Adrenal gland (tissue), 12 donors: ENCODE measurements around the gene AMBRA1. TPM values are rescaled to one million over a fixed set of nuclear protein-coding genes. Genes with fewer than 3 reads are reported as not detected.

ENCODE experiments used
- DNase-seq, 7 donors: peaks; one replicate each; pipeline ENCODE4 v3.0.0-alpha.2; 2019 to 2020
- H3K27ac ChIP-seq, 5 donors: fragments of 200-600 bp; sonication (generic) in 4 of 5; 1 replicate in 3 of 5; 2 replicates in 2 of 5; pipeline versions ENCODE4 v1.5.1 to v1.8.0; 2016 to 2020; ENCODE audit warnings: mild to moderate bottlenecking in 1 of 5
- H3K27me3 ChIP-seq: fragments of 200-600 bp; 2 replicates; pipeline ENCODE4 v1.8.0; 2021
- H3K36me3 ChIP-seq, 2 donors: fragments of 200-600 bp; replicated peaks in 1 of 2; 1 replicate in 1 of 2; 2 replicates in 1 of 2; pipeline versions ENCODE4 v1.5.1 to v1.8.0; 2018 to 2022
- H3K4me1 ChIP-seq, 2 donors: fragments of 200-600 bp; replicated peaks in 1 of 2; 1 replicate in 1 of 2; 2 replicates in 1 of 2; pipeline versions ENCODE4 v1.5.1 to v1.8.0; 2018 to 2021
- H3K4me3 ChIP-seq, 4 donors: fragments of 200-600 bp; sonication (generic) in 3 of 4; one replicate each; pipeline ENCODE4 v1.5.1; 2016 to 2018
- H3K9me3 ChIP-seq, 3 donors: fragments of 200-600 bp; sonication (generic) in 1 of 3; replicated peaks in 1 of 3; 1 replicate in 2 of 3; 2 replicates in 1 of 3; pipeline versions ENCODE4 v1.5.1 to v1.8.0; 2016 to 2021
- POLR2A ChIP-seq, 2 donors: fragments of 450-650 bp; IDR thresholded peaks; one replicate each; pipeline ENCODE4 v1.6.1; 2017; ENCODE audit warnings: antibody characterized with exemption in 2 of 2, mild to moderate bottlenecking in 2 of 2, moderate library complexity in 1 of 2
- WGBS, 4 donors: extraction: QIAGEN DNeasy Blood & Tissue Kit in 2 of 4; methylation state at CpG; one replicate each; pipeline versions ENCODE4 v1.1.5 to v1.1.7; 2013 to 2017; 5-methylcytosine and 5-hydroxymethylcytosine counted together
- intact Hi-C, 2 donors: fragments of 100-400 bp; cut with DNase I; formaldehyde crosslinking; loops; one replicate each; pipeline versions ENCODE4 v1.14.1 to v1.15.0; 2022 to 2023
- polyA plus RNA-seq, 3 donors: library from polyadenylated mRNA; stranded (reverse); fragments of 200-250 nt in 2 of 3; fragments of 350-450 nt in 1 of 3; fragmentation: Illumina TruSeq in 1 of 3; extraction: RNeasy Lipid Tissue Mini Kit (QIAGEN cat#74804) in 1 of 3; gene quantifications; one replicate each; pipeline ENCODE4 v1.2.3, GENCODE V29; 2013 to 2014
- total RNA-seq, 9 donors: library from RNA; depleted of rRNA in 4 of 9; stranded (reverse); fragments of >200 nt in 4 of 9; fragments of 120-200 nt in 1 of 9; fragmentation: NEBNext Ultra II Directional in 1 of 9; extraction: Animal tissue kit (Norgen Biotek cat#: 25700) in 1 of 9; gene quantifications; one replicate each; pipeline versions ENCODE4 v1.1.0 to v1.2.4, GENCODE V29; 2013 to 2023
- TF ChIP-seq, protein P1 (sequence below), 6 experiments: fragments of 450-650 bp in 4 of 6; fragments of 200-600 bp in 2 of 6; sonication (generic) in 1 of 6; IDR thresholded peaks; 1 replicate in 5 of 6; 2 replicates in 1 of 6; pipeline versions ENCODE4 v1.5.1 to v1.8.0; 2016 to 2021; ENCODE audit warnings: antibody characterized with exemption in 6 of 6, mild to moderate bottlenecking in 2 of 6, moderate library complexity in 1 of 6
- donor health status: healthy with polysubstance abuse.
- donor health status: Bipolar disorder and iron deficiency.
- donor health status: DM: yes; HTN: yes; CAD: no.
- donor health status: DM: no; HTN: no; CAD: no.
- donor health status: DM: no; HTN: no; CAD: no.
- donor health status: DM: yes; HTN: yes; CAD: no.

AMBRA1 gene
- total and polyA plus RNA-seq, 12 donors = 16.2 to 73.3 (median 49.7) TPM

DNA sequence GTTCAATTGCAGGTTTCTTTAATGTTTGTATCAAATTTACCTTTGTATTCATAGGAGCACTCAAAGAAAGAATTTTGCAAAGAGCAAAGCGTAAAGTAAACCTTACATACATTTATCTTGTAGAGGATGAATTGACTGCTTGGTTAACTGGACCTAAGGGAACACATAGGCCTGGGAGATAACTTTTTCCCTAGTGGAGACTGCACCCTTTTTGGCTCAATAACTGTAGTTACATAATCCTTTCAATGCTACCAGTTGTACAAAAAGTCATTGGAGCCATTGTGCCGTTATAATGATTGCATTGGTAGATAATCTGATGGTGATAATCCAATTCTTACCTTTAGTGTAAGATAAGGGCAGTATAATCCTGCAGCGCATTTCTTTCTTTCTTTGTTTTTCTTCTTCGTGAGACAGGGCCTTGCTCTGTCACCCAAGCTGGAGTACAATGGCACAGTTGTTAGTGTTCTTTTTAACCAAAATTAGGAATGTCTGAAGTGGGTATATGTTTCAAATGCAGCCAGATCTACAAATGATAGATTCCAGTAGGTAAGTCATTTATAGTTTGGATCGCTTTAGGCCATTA lies 41.8 kb upstream of the AMBRA1 start:
- Histone ChIP-seq H3K4me3 (no peak overlapping the region), H3K9me3 (no peaks in the 10 kb centered on the region), H3K36me3 (peaks cover 0 to 4% of the 10 kb centered on the region in 2 donors), H3K4me1 (no peaks in the 10 kb centered on the region), H3K27ac (no peak overlapping the region), H3K27me3 (no peaks in the 10 kb centered on the region)
- intact Hi-C loops = no loop called here
- no peak for DNase-seq
- TF ChIP-seq, protein P1, sequence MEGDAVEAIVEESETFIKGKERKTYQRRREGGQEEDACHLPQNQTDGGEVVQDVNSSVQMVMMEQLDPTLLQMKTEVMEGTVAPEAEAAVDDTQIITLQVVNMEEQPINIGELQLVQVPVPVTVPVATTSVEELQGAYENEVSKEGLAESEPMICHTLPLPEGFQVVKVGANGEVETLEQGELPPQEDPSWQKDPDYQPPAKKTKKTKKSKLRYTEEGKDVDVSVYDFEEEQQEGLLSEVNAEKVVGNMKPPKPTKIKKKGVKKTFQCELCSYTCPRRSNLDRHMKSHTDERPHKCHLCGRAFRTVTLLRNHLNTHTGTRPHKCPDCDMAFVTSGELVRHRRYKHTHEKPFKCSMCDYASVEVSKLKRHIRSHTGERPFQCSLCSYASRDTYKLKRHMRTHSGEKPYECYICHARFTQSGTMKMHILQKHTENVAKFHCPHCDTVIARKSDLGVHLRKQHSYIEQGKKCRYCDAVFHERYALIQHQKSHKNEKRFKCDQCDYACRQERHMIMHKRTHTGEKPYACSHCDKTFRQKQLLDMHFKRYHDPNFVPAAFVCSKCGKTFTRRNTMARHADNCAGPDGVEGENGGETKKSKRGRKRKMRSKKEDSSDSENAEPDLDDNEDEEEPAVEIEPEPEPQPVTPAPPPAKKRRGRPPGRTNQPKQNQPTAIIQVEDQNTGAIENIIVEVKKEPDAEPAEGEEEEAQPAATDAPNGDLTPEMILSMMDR (IDR thresholded peaks at IDR 0.05) = no peak
- TF ChIP-seq POLR2A (IDR thresholded peaks at IDR 0.05) = no peak
- 86 to 93% (median 89%) methylated on average over 5 of the region's 5 CpGs for WGBS, 4 donors

DNA sequence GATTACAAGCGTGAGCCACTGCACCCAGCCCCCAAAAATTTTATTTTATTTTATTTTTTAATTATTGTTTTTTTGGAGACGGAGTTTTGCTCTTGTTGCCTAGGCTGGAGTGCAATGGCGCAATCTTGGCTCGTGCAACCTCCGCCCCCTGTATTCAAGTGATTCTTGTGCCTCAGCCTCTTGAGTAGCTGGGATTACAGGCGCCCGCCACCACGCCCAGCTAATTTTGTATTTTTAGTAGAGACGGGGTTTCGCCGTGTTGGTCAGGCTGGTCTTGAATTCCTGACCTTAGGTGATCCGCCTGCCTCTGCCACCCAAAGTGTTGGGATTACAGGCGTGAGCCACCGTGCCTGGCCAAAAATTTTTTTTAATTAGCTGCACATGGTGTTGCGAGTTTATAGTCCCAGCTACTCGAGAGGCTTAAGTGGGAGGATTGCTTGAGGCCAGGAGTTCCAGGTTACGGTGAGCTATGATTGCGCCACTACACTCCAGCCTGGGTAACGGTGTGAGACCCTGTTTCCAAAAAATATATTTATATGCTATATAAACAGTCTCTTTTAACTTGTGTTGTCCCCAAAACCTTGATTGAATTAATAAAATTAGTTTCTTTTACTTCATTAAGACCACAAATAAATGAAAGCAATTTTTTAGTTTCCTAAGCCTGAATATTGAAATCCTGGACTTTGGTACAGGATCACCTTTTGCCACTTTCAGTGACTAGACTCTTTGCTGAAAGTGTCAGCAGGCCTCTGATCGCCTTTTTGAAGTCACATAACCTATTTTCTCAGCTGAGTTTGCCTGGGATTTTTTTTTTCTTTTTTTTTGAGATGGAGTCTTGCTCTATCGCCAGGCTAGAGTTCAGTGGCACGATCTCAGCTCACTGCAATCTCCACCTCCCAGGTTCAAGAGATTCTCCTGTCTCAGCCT lies 39.7 kb upstream of the AMBRA1 start:
- intact Hi-C loops = no loop called here
- Histone ChIP-seq H3K4me3 (no peak overlapping the region), H3K4me1 (no peaks in the 10 kb centered on the region), H3K9me3 (no peaks in the 10 kb centered on the region), H3K36me3 (peaks cover 0 to 18% of the 10 kb centered on the region in 2 donors), H3K27ac (no peak overlapping the region), H3K27me3 (no peaks in the 10 kb centered on the region)
- WGBS, 4 donors = 94 to 98% (median 95%) methylated on average over 21 to 22 of the region's 22 CpGs
- no peak for DNase-seq
- no peak for TF ChIP-seq POLR2A (IDR thresholded peaks at IDR 0.05)
- TF ChIP-seq, protein P1 (IDR thresholded peaks at IDR 0.05) = no peak

DNA sequence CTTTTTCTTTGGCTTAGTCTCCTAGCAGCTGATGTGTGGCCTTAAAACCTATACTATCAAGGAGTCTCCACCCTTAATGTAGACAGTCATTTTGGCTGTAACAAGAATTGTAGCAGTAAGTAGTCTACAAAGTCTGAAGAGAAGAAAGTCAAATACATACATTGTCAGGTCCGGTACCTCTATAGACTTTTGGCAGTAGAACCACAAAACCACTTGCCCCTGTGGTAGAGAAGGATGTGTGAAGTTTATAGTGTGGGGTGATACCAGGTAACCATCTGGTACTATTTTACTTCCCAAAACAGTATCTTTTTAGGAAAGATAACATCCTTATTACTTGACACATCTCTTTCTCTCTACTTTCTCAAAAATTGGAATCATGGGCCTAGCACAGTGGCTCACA lies 38.7 kb upstream of the AMBRA1 start:
- H3K27ac ChIP-seq = no peak overlapping the region
- H3K9me3 ChIP-seq = no peaks in the 10 kb centered on the region
- H3K4me1 ChIP-seq = no peaks in the 10 kb centered on the region
- DNase-seq = no peak
- intact Hi-C loops = no loop called here
- no peak overlapping the region for H3K4me3 ChIP-seq
- no peaks in the 10 kb centered on the region for H3K27me3 ChIP-seq
- H3K36me3 ChIP-seq = peaks cover 0 to 18% of the 10 kb centered on the region in 2 donors
- TF ChIP-seq, protein P1 (IDR thresholded peaks at IDR 0.05) = no peak
- no peak for TF ChIP-seq POLR2A (IDR thresholded peaks at IDR 0.05)
- WGBS, 4 donors = 88 to 100% (median 99%) methylated on average over 1 of the region's 1 CpG

DNA sequence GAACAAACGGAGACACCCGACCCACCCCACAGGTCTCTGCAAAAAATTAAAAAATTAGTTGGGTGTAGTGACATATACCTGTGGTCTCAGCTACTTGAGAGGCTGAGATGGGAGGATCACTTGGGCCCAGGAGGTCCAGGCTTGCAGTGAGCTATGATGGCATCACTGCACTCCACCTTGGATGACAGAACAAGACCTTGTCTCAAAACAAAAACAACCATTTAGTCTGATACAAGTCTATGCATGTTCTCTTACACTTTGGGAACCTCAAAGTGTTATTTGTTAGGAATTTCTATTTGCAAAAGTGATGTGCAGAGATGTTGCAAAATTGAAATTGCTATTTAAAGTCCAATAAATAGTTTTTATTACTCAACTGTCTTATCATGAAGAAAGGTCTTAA lies 37.9 kb upstream of the AMBRA1 start:
- no peaks in the 10 kb centered on the region for H3K9me3 ChIP-seq
- no peak for TF ChIP-seq POLR2A (IDR thresholded peaks at IDR 0.05)
- TF ChIP-seq, protein P1 (IDR thresholded peaks at IDR 0.05) = no peak
- peaks cover 0 to 22% of the 10 kb centered on the region in 2 donors for H3K36me3 ChIP-seq
- 93 to 100% (median 94%) methylated on average over 2 of the region's 2 CpGs for WGBS, 4 donors
- no peak overlapping the region for H3K27ac ChIP-seq
- no peak for DNase-seq
- H3K4me3 ChIP-seq = no peak overlapping the region
- intact Hi-C loops = no loop called here
- no peaks in the 10 kb centered on the region for H3K4me1 ChIP-seq
- no peaks in the 10 kb centered on the region for H3K27me3 ChIP-seq
